GM12892 (cell line): ENCODE data around the gene MYOM3.

ENCODE experiments used
- POLR2A ChIP-seq: IDR thresholded peaks from 2 replicates; pipeline ENCODE4 v1.6.1; 2011; ENCODE audit warnings: low read depth, low read length, control low read depth
- POLR2AphosphoS5 ChIP-seq: IDR thresholded peaks from 2 replicates; pipeline ENCODE4 v1.6.1; 2011; ENCODE audit warnings: low read depth, low read length, control low read depth
- TAF1 ChIP-seq: IDR thresholded peaks from 2 replicates; pipeline ENCODE4 v1.6.1; 2011; ENCODE audit warnings: low read depth, mild to moderate bottlenecking, control low read depth, low read length, borderline replicate concordance

- TF ChIP-seq POLR2A = no peak
- TF ChIP-seq POLR2AphosphoS5 = no peak
- TF ChIP-seq TAF1 = no peak
These were observed 60.6 kb downstream of the MYOM3 start for GRCh38 chr1:24051206-24051945.
